ENCODE measurements around the gene PLA2G2E. TPM values are rescaled to one million over a fixed set of nuclear protein-coding genes. Genes with fewer than 3 reads are reported as not detected.

The PLA2G2E gene
- total RNA-seq, 1 donor from 2014 or later: not detected

GRCh38 chr1:19879661-19880060 lies 43.8 kb downstream of the PLA2G2E start:
- Histone ChIP-seq H3K36me3 (no peaks in the 10 kb centered on the region), H3K9me3 (no peaks in the 10 kb centered on the region), H3K4me1 (peaks cover 18% of the 10 kb centered on the region), H3K4me3 (no peak overlapping the region), H3K27ac (no peak overlapping the region), H3K27me3 (no peaks in the 10 kb centered on the region)
- intact Hi-C loops (cut with DNase I): no loop called here
- no peak for TF ChIP-seq CTCF (IDR thresholded peaks at IDR 0.05)
- ATAC-seq (no peak), DNase-seq (no peak)

DNA sequence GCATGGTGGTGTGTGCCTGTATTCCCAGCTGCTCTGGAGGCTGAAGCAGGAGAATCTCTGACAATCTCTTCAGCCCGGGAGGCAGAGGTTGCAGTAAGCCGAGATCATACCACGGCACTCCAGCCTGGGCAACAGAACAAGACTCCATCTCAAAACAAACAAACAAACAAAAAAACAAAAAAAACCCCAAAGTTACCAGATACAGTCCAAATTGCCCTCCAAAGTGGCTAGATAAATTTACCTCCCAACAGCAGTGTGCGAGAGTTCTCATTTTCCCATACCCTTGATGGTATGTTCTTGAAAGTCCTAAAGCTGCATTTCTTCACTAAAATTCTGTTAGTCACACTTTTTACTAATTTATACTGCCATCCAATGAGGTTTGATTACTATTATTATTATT lies 44.2 kb downstream of the PLA2G2E start:
- intact Hi-C loops (cut with DNase I): no loop called here
- Histone ChIP-seq H3K36me3 (no peaks in the 10 kb centered on the region), H3K9me3 (no peaks in the 10 kb centered on the region), H3K27ac (no peak overlapping the region), H3K27me3 (no peaks in the 10 kb centered on the region), H3K4me1 (peaks cover 14% of the 10 kb centered on the region), H3K4me3 (no peak overlapping the region)
- DNase-seq (no peak), ATAC-seq (no peak)
- TF ChIP-seq CTCF (IDR thresholded peaks at IDR 0.05): no peak

DNA sequence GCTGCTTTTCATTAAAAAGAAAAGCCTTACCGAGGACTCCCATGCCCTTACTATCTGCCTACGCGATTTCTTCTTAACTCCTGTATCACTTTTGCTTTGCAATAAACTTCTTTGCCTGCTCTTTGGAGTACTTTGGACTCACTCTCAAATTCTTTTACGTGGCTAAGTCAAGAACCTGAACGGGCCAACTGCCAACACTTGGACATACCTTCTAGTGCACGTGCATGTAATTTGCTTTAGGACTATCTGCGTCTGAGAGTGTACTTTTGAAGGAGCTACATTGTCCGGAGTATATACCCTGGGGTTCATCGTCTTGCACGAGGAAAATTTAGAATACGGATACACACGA lies 44.8 kb downstream of the PLA2G2E start:
- intact Hi-C loops (cut with DNase I): no loop called here
- Histone ChIP-seq H3K4me3 (peak overlapping the region; percentile 1), H3K27ac (no peak overlapping the region)

GRCh38 chr1:19877821-19878636 lies 45.4 kb downstream of the PLA2G2E start:
- Histone ChIP-seq H3K4me3 (peak overlapping the region; percentile 1), H3K27ac (no peak overlapping the region), H3K4me1 (peaks cover 2% of the 10 kb centered on the region), H3K27me3 (no peaks in the 10 kb centered on the region), H3K36me3 (no peaks in the 10 kb centered on the region), H3K9me3 (no peaks in the 10 kb centered on the region)
- intact Hi-C loops (cut with DNase I): no loop called here
- DNase-seq: no peak
- TF ChIP-seq CTCF (IDR thresholded peaks at IDR 0.05): no peak
- no peak for ATAC-seq

More for the DNA sequence above, 44.8 kb downstream of the PLA2G2E start:
- no peaks in the 10 kb centered on the region for H3K27me3 ChIP-seq
- no peak for TF ChIP-seq CTCF (IDR thresholded peaks at IDR 0.05)
- DNase-seq (no peak), ATAC-seq (no peak)
- H3K4me1 ChIP-seq: peaks cover 8% of the 10 kb centered on the region
- H3K9me3 ChIP-seq: no peaks in the 10 kb centered on the region
- no peaks in the 10 kb centered on the region for H3K36me3 ChIP-seq

DNA sequence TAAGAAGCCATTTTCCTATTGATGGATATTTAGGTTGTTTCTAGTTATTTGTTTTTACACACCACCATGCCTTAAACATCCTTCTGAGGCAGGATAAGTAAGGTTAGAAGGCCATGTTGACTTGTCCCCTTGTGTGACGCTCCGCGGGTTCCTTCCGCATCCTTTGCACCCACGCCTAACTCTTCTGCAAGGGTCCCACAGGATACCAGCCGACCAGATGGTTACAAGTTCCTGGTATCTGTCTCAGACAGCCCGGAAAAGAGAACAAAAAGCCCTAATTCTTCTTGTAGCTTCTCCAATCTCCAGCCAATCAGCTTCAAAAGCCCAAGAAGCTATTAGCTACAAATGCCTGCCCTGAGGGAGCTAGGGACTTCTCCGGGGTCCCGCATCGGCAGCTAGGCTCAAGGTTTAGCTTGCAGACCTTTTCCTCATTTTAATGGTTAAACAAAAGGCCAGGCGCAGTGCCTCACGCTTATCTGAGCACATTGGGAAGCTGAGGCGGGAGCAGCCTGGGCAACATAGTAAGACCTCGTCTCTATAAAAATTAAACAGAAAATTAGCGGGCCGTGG lies 46.2 kb downstream of the PLA2G2E start:
- TF ChIP-seq CTCF (IDR thresholded peaks at IDR 0.05): no peak
- ATAC-seq (no peak), DNase-seq (no peak)
- Histone ChIP-seq H3K4me3 (no peak overlapping the region), H3K27me3 (peaks cover 2% of the 10 kb centered on the region), H3K9me3 (no peaks in the 10 kb centered on the region), H3K27ac (no peak overlapping the region), H3K4me1 (no peaks in the 10 kb centered on the region), H3K36me3 (no peaks in the 10 kb centered on the region)
- intact Hi-C loops (cut with DNase I): no loop called here
